ENCODE results near the gene MAST2.

GRCh38 chr1:46067652-46068051 is 264.2 kb downstream of the MAST2 start:
- TF ChIP-seq, protein P1, sequence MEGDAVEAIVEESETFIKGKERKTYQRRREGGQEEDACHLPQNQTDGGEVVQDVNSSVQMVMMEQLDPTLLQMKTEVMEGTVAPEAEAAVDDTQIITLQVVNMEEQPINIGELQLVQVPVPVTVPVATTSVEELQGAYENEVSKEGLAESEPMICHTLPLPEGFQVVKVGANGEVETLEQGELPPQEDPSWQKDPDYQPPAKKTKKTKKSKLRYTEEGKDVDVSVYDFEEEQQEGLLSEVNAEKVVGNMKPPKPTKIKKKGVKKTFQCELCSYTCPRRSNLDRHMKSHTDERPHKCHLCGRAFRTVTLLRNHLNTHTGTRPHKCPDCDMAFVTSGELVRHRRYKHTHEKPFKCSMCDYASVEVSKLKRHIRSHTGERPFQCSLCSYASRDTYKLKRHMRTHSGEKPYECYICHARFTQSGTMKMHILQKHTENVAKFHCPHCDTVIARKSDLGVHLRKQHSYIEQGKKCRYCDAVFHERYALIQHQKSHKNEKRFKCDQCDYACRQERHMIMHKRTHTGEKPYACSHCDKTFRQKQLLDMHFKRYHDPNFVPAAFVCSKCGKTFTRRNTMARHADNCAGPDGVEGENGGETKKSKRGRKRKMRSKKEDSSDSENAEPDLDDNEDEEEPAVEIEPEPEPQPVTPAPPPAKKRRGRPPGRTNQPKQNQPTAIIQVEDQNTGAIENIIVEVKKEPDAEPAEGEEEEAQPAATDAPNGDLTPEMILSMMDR (IDR thresholded peaks at IDR 0.05; ENCODE audit: low read length) = no peak
- TF ChIP-seq EZH2 (optimal IDR thresholded peaks at IDR 0.05; ENCODE audit: low read depth, low read length) (no peak), EZH2phosphoT487 (IDR thresholded peaks at IDR 0.05; ENCODE audit: low read length) (no peak)
